Left forelimb (tissue), 1 donor: ENCODE data around the gene MAPK13.
A peak's percentile ranks its signal among the peaks of the same experiment; 100 is the strongest.
"Not testable (repeated sequence)": the region's sequence is repeated elsewhere in the genome, so short reads cannot be mapped to it uniquely, and the experiment has no call there.

Experiments used
- DNase-seq: peaks from one replicate; pipeline ENCODE4 v3.0.0-alpha.2; 2018; ENCODE audit warnings: low spot score

Gene MAPK13

GRCh38 chr6:36129941-36130666, at the start of gene MAPK13:
TSS of gene MAPK13 (plus strand) at chr6:36130513. CDS start at chr6:36130583, 70 bp downstream.
- DNase-seq, result no peak

GRCh38 chr6:36082318-36082717, 48.0 kb upstream of the MAPK13 start:
- DNase-seq, result no peak

GRCh38 chr6:36083446-36083845, 46.9 kb upstream of the MAPK13 start:
- DNase-seq, result no peak

GRCh38 chr6:36088204-36088603, 42.1 kb upstream of the MAPK13 start:
- not testable (repeated sequence) for DNase-seq

GRCh38 chr6:36089048-36089447, 41.3 kb upstream of the MAPK13 start:
- DNase-seq, result no peak

- no peak for DNase-seq
These were observed 36.1 kb upstream of the MAPK13 start for GRCh38 chr6:36094238-36094637.

- peak; percentile 82 for DNase-seq
These were observed 35.4 kb upstream of the MAPK13 start for GRCh38 chr6:36094753-36095496.

- no peak for DNase-seq
These were observed 34.6 kb upstream of the MAPK13 start for GRCh38 chr6:36095497-36096391.

- DNase-seq, result no peak
These were observed 31.9 kb upstream of the MAPK13 start for GRCh38 chr6:36098253-36098919.

- no peak for DNase-seq
These were observed 31.2 kb upstream of the MAPK13 start for GRCh38 chr6:36098920-36099647.

- no peak for DNase-seq
These were observed 30.3 kb upstream of the MAPK13 start for GRCh38 chr6:36099869-36100483.

- no peak for DNase-seq
These were observed 28.6 kb upstream of the MAPK13 start for GRCh38 chr6:36101691-36102090.

GRCh38 chr6:36102853-36103252, 27.5 kb upstream of the MAPK13 start:
- DNase-seq, result no peak

- no peak for DNase-seq
These were observed 25.5 kb upstream of the MAPK13 start for GRCh38 chr6:36104836-36105235.

GRCh38 chr6:36109092-36109491, 21.2 kb upstream of the MAPK13 start:
- no peak for DNase-seq

- DNase-seq, result no peak
These were observed 20.3 kb upstream of the MAPK13 start for GRCh38 chr6:36110050-36110449.

GRCh38 chr6:36110863-36111262, 19.4 kb upstream of the MAPK13 start:
- DNase-seq, result no peak

- no peak for DNase-seq
These were observed 18.8 kb upstream of the MAPK13 start for GRCh38 chr6:36111526-36111925.

GRCh38 chr6:36113049-36113448, 17.3 kb upstream of the MAPK13 start:
- DNase-seq, result no peak

GRCh38 chr6:36113703-36114102, 16.6 kb upstream of the MAPK13 start:
- no peak for DNase-seq
